ENCODE results near the gene PLXNB2. TPM values are rescaled to one million over a fixed set of nuclear protein-coding genes. Genes with fewer than 3 reads are reported as not detected.

The PLXNB2 gene
- total RNA-seq, 1 experiment from 2014 or later: 155 TPM

DNA sequence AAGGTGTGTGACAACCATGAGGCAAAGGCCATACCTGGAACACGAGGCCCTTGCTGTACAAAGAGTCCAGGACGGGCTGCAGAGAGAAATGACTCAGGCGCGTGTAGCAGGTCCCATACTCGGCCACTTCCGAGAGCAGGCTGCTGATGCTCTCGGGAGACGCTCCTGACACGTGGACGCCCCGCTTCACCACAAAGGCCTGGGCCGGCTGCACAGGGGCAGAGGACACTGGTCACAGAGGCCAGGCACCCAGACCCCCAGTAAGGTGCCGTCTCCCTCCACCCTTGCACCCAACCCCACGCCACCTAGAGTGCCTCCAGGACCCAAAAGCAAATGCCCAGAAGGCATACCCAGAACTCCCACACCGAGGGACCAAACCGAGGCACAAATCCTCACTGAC lies 78.1 kb downstream of the PLXNB2 start:
- H3K36me3 ChIP-seq (ENCODE audit: insufficient read depth, low read length, poor library complexity, severe bottlenecking): peaks cover 5% of the 10 kb centered on the region
- no peak overlapping the region for H3K27ac ChIP-seq (ENCODE audit: low read depth, low read length, poor library complexity, severe bottlenecking)
- POLR2A ChIA-PET (ENCODE audit: low non-redundant PET): no interaction called here
- no peaks in the 10 kb centered on the region for H3K9me3 ChIP-seq (ENCODE audit: low read depth, low read length, poor library complexity, severe bottlenecking)
- no peaks in the 10 kb centered on the region for H3K27me3 ChIP-seq (replicated peaks; ENCODE audit: insufficient read depth, low read depth, low read length, poor library complexity)
- CTCF ChIA-PET: no interaction called here
- TF ChIP-seq EZH2 (IDR thresholded peaks at IDR 0.05; ENCODE audit: borderline replicate concordance, low read depth, low read length, poor library complexity, severe bottlenecking): no peak
- TF ChIP-seq, protein P1, sequence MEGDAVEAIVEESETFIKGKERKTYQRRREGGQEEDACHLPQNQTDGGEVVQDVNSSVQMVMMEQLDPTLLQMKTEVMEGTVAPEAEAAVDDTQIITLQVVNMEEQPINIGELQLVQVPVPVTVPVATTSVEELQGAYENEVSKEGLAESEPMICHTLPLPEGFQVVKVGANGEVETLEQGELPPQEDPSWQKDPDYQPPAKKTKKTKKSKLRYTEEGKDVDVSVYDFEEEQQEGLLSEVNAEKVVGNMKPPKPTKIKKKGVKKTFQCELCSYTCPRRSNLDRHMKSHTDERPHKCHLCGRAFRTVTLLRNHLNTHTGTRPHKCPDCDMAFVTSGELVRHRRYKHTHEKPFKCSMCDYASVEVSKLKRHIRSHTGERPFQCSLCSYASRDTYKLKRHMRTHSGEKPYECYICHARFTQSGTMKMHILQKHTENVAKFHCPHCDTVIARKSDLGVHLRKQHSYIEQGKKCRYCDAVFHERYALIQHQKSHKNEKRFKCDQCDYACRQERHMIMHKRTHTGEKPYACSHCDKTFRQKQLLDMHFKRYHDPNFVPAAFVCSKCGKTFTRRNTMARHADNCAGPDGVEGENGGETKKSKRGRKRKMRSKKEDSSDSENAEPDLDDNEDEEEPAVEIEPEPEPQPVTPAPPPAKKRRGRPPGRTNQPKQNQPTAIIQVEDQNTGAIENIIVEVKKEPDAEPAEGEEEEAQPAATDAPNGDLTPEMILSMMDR (conservative IDR thresholded peaks at IDR 0.05; ENCODE audit: low read depth, low read length): no peak
- no peak overlapping the region for H3K4me3 ChIP-seq (ENCODE audit: low read depth, low read length, poor library complexity, severe bottlenecking)
- intact Hi-C loops (cut with micrococcal nuclease; ENCODE audit: unreplicated experiment): no loop called here
- DNase-seq (ENCODE audit: low spot score): no peak
- no peaks in the 10 kb centered on the region for H3K4me1 ChIP-seq (ENCODE audit: insufficient read depth, low read length, poor library complexity, severe bottlenecking)
- BruUV-seq (replicated peaks): no TSS peak

DNA sequence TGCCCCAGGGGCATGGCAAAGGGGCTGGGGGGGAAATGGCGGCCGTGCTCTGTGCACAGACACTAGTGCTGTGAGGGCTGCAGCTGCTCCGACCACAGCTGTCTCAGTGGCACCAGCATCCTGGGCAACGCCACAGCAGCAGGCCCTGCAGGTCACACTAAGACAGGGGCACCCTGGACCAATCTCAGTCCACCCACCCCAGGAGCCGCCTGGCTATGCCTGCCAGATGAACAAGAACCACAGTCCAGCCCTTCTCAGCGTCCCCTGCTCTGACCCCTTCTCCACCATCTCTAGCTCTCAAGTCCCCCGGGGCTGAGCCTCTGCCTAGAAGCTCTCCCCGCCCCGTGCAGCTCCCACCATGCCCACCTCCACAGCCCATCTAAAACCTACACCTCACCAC lies 79.1 kb downstream of the PLXNB2 start:
- Histone ChIP-seq H3K4me1 (ENCODE audit: insufficient read depth, low read length, poor library complexity, severe bottlenecking) (no peaks in the 10 kb centered on the region), H3K27ac (ENCODE audit: low read depth, low read length, poor library complexity, severe bottlenecking) (no peak overlapping the region), H3K36me3 (ENCODE audit: insufficient read depth, low read length, poor library complexity, severe bottlenecking) (peaks cover 12% of the 10 kb centered on the region), H3K4me3 (ENCODE audit: low read depth, low read length, poor library complexity, severe bottlenecking) (no peak overlapping the region), H3K9me3 (ENCODE audit: low read depth, low read length, poor library complexity, severe bottlenecking) (no peaks in the 10 kb centered on the region), H3K27me3 (replicated peaks; ENCODE audit: insufficient read depth, low read depth, low read length, poor library complexity) (no peaks in the 10 kb centered on the region)
- POLR2A ChIA-PET (ENCODE audit: low non-redundant PET): no interaction called here
- CTCF ChIA-PET: no interaction called here
- intact Hi-C loops (cut with micrococcal nuclease; ENCODE audit: unreplicated experiment): no loop called here
- no peak for DNase-seq (ENCODE audit: low spot score)
- BruUV-seq (replicated peaks): no TSS peak
- no peak for TF ChIP-seq EZH2 (IDR thresholded peaks at IDR 0.05; ENCODE audit: borderline replicate concordance, low read depth, low read length, poor library complexity, severe bottlenecking)
- TF ChIP-seq, protein P1 (conservative IDR thresholded peaks at IDR 0.05; ENCODE audit: low read depth, low read length): no peak

DNA sequence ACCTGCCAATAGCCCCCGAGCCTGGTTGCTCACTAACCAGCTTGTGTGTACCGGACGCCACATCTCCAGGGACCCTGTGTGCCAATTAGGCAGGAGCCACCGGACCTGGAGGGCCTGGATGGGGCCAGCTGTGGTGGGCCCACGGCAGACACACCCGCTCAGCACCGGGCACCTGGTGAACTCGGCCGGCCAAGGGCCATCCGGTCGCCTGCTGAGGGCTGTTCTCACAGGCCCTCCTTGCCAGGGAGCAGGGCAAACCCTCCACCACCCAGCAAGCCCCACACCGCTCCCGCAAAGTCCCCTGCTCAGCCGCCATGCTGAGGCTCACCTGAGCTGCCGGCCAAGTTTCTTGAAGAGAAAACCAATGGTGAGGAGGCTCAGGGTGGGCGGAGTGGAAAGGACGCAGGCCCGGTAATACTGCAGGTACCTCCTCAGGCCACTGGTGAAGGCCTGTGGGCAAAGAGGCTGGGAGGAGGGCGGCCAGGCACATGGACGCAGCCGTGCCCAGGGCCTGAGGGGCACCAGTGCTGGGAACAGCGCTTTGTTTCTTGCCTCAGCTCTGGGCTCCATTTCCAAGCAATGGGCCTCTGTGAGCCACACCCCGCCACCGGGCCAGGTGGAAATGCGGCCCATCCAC lies 79.7 kb downstream of the PLXNB2 start:
- no peak for DNase-seq (ENCODE audit: low spot score)
- TF ChIP-seq, protein P1 (conservative IDR thresholded peaks at IDR 0.05; ENCODE audit: low read depth, low read length): no peak
- TF ChIP-seq EZH2 (IDR thresholded peaks at IDR 0.05; ENCODE audit: borderline replicate concordance, low read depth, low read length, poor library complexity, severe bottlenecking): no peak
- CTCF ChIA-PET: no interaction called here
- Histone ChIP-seq H3K9me3 (ENCODE audit: low read depth, low read length, poor library complexity, severe bottlenecking) (no peaks in the 10 kb centered on the region), H3K4me3 (ENCODE audit: low read depth, low read length, poor library complexity, severe bottlenecking) (no peak overlapping the region), H3K27me3 (replicated peaks; ENCODE audit: insufficient read depth, low read depth, low read length, poor library complexity) (no peaks in the 10 kb centered on the region), H3K27ac (ENCODE audit: low read depth, low read length, poor library complexity, severe bottlenecking) (no peak overlapping the region), H3K4me1 (ENCODE audit: insufficient read depth, low read length, poor library complexity, severe bottlenecking) (no peaks in the 10 kb centered on the region), H3K36me3 (ENCODE audit: insufficient read depth, low read length, poor library complexity, severe bottlenecking) (peaks cover 13% of the 10 kb centered on the region)
- intact Hi-C loops (cut with micrococcal nuclease; ENCODE audit: unreplicated experiment): no loop called here
- POLR2A ChIA-PET (ENCODE audit: low non-redundant PET): no interaction called here
- no TSS peak for BruUV-seq (replicated peaks)

Measured in A673 (cell line).